Measurements from ENCODE around the gene CD300LF.

CD300LF gene

GRCh38 chr17:74752415-74752814, 39.7 kb upstream of the CD300LF start:
- Histone ChIP-seq H3K27me3 (ENCODE audit: control insufficient read depth, insufficient read depth, low read length) (no peaks in the 10 kb centered on the region), H3K27ac (no peak overlapping the region), H3K36me3 (ENCODE audit: control insufficient read depth, insufficient read depth, low read length) (no peaks in the 10 kb centered on the region), H3K9ac (no peak overlapping the region), H3K9me3 (ENCODE audit: control insufficient read depth, low read length) (no peaks in the 10 kb centered on the region), H2AFZ (no peak overlapping the region), H3K4me1 (peaks cover 36% of the 10 kb centered on the region), H3K4me3 (ENCODE audit: low read depth, low read length) (no peak overlapping the region), H3K4me2 (ENCODE audit: low read length) (no peak overlapping the region), H3K79me2 (peaks cover 79% of the 10 kb centered on the region)
- no peak for TF ChIP-seq CTCF (IDR thresholded peaks at IDR 0.05)

- no peaks in the 10 kb centered on the region for H3K27me3 ChIP-seq (ENCODE audit: control insufficient read depth, insufficient read depth, low read length)
- peaks cover 60% of the 10 kb centered on the region for H3K79me2 ChIP-seq
- H3K9me3 ChIP-seq (ENCODE audit: control insufficient read depth, low read length): no peaks in the 10 kb centered on the region
- peak overlapping the region; percentile 70 for H3K4me2 ChIP-seq (ENCODE audit: low read length)
- peak overlapping the region; percentile 91 for H3K9ac ChIP-seq
- peaks cover 29% of the 10 kb centered on the region for H3K4me1 ChIP-seq
- TF ChIP-seq CTCF (IDR thresholded peaks at IDR 0.05): no peak
- H3K27ac ChIP-seq: peak overlapping the region; percentile 98
- peak overlapping the region; percentile 98 for H3K4me3 ChIP-seq (ENCODE audit: low read depth, low read length)
- peak overlapping the region; percentile 59 for H2AFZ ChIP-seq
- no peaks in the 10 kb centered on the region for H3K36me3 ChIP-seq (ENCODE audit: control insufficient read depth, insufficient read depth, low read length)
These were observed 37.8 kb upstream of the CD300LF start for GRCh38 chr17:74750327-74751069.

- Histone ChIP-seq H3K79me2 (peaks cover 55% of the 10 kb centered on the region), H3K9ac (peak overlapping the region; percentile 91), H3K36me3 (ENCODE audit: control insufficient read depth, insufficient read depth, low read length) (no peaks in the 10 kb centered on the region), H2AFZ (peak overlapping the region; percentile 59), H3K4me1 (peaks cover 25% of the 10 kb centered on the region), H3K9me3 (ENCODE audit: control insufficient read depth, low read length) (no peaks in the 10 kb centered on the region), H3K4me3 (ENCODE audit: low read depth, low read length) (peak overlapping the region; percentile 98), H3K27ac (peak overlapping the region; percentile 98), H3K4me2 (ENCODE audit: low read length) (peak overlapping the region; percentile 70), H3K27me3 (ENCODE audit: control insufficient read depth, insufficient read depth, low read length) (no peaks in the 10 kb centered on the region)
- TF ChIP-seq CTCF (IDR thresholded peaks at IDR 0.05): no peak
These were observed 37.3 kb upstream of the CD300LF start for GRCh38 chr17:74750039-74750326.

GRCh38 chr17:74749279-74750038, 36.7 kb upstream of the CD300LF start:
- Histone ChIP-seq H3K4me3 (ENCODE audit: low read depth, low read length) (peak overlapping the region; percentile 98), H3K4me1 (peaks cover 31% of the 10 kb centered on the region), H3K4me2 (ENCODE audit: low read length) (peak overlapping the region; percentile 70), H3K9ac (peak overlapping the region; percentile 91), H3K79me2 (peaks cover 50% of the 10 kb centered on the region), H3K9me3 (ENCODE audit: control insufficient read depth, low read length) (no peaks in the 10 kb centered on the region), H2AFZ (peak overlapping the region; percentile 59), H3K36me3 (ENCODE audit: control insufficient read depth, insufficient read depth, low read length) (no peaks in the 10 kb centered on the region), H3K27me3 (ENCODE audit: control insufficient read depth, insufficient read depth, low read length) (no peaks in the 10 kb centered on the region), H3K27ac (peak overlapping the region; percentile 98)
- no peak for TF ChIP-seq CTCF (IDR thresholded peaks at IDR 0.05)

Measured in parathyroid adenoma (tissue), 2 donors.